DOHH2 (cell line): ENCODE results near the gene HLCS.

Experiments used
- H3F3A ChIP-seq: fragments of 200-600 bp; sonication (generic), shearing (Covaris generic); 2 replicates; pipeline ENCODE4 v1.6.0; 2016; ENCODE audit warnings: antibody characterized with exemption, mild to moderate bottlenecking; ENCODE audit not compliant: control insufficient read depth, insufficient read depth
- H3K27ac ChIP-seq: fragments of 200-600 bp; sonication (generic); 2 replicates; pipeline ENCODE4 v1.5.1; 2014; ENCODE audit warnings: low read depth, mild to moderate bottlenecking, low read length, moderate library complexity
- H3K27me3 ChIP-seq: fragments of 200-600 bp; sonication (generic); 2 replicates; pipeline ENCODE4 v1.6.1; 2014; ENCODE audit warnings: mild to moderate bottlenecking, low read length, mixed read lengths; ENCODE audit not compliant: control insufficient read depth
- H3K36me3 ChIP-seq: fragments of 200-600 bp; sonication (generic); 2 replicates; pipeline ENCODE4 v1.6.1; 2014; ENCODE audit warnings: mild to moderate bottlenecking, low read length, moderate library complexity, mixed read lengths; ENCODE audit not compliant: control insufficient read depth
- H3K4me1 ChIP-seq: fragments of 200-600 bp; sonication (generic); 2 replicates; pipeline ENCODE4 v1.6.1; 2014; ENCODE audit warnings: mild to moderate bottlenecking, low read length, mixed read lengths; ENCODE audit not compliant: control insufficient read depth
- H3K4me2 ChIP-seq: fragments of 200-600 bp; sonication (generic); 2 replicates; pipeline ENCODE4 v1.6.0; 2014; ENCODE audit warnings: mild to moderate bottlenecking, low read length, moderate library complexity
- H3K4me3 ChIP-seq: fragments of 200-600 bp; sonication (generic); 2 replicates; pipeline ENCODE4 v1.5.1; 2014; ENCODE audit warnings: mild to moderate bottlenecking, low read length, mixed read lengths
- H3K79me2 ChIP-seq: fragments of 200-600 bp; sonication (generic); 2 replicates; pipeline ENCODE4 v1.6.1; 2014; ENCODE audit warnings: mild to moderate bottlenecking, low read length, mixed read lengths; ENCODE audit not compliant: control insufficient read depth
- H3K9me2 ChIP-seq: fragments of 200-600 bp; sonication (generic); replicated peaks from 2 replicates; pipeline ENCODE4 v1.6.1; 2014; ENCODE audit warnings: mild to moderate bottlenecking, low read length, mixed read lengths; ENCODE audit not compliant: control insufficient read depth
- H3K9me3 ChIP-seq: fragments of 200-600 bp; sonication (generic); 2 replicates; pipeline ENCODE4 v1.6.1; 2014; ENCODE audit warnings: antibody characterized with exemption, low read length, mixed read lengths; ENCODE audit not compliant: control insufficient read depth, insufficient read depth
- H4K20me1 ChIP-seq: fragments of 200-600 bp; sonication (generic); 2 replicates; pipeline ENCODE4 v1.6.0; 2014; ENCODE audit warnings: low read depth, mild to moderate bottlenecking, antibody characterized with exemption, low read length, moderate library complexity; ENCODE audit not compliant: control insufficient read depth, insufficient read depth
- EZH2phosphoT487 ChIP-seq: fragments of 200-600 bp; sonication (generic); IDR thresholded peaks from 2 replicates; pipeline ENCODE4 v1.6.1; 2017; ENCODE audit warnings: borderline replicate concordance, mild to moderate bottlenecking, antibody characterized with exemption, low read length, moderate library complexity, mixed read lengths
- TF ChIP-seq, protein P1 (sequence below): fragments of 200-600 bp; sonication (generic); IDR thresholded peaks from one replicate; pipeline ENCODE4 v1.5.1; 2014; ENCODE audit warnings: antibody characterized with exemption, mild to moderate bottlenecking, low read depth, low read length; ENCODE audit not compliant: poor library complexity, severe bottlenecking

Gene HLCS

DNA sequence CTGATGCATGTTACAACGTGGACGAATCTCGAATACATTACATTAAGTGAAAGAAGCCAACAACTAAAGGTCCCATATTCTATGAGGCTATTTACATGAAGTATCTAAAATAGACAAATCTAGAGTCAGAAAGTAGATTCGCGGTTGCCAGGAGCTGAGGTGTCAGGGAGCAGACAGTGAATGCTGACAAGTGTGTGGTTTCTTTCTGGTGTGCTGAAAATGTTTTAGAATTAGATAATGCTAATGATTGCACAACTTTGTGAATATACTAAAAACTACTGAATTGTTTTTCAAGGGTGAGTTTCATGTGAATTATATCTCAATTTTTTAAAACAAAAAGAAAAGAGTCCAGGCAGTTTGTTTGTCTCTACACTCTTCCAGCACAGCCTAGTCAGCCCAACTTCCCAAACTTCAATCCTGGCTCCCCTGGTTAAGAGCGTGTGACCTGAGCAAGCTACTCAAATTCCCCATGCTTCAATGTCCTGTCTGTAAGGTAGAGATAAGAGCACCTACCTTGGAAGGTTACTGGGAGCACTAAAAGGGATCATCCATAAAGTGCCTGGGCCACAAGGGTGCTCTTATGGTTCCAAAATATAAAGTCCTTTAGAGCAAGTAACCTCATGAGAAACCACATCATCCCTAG is 20.9 kb downstream of the HLCS start:
- H3K36me3 ChIP-seq: no peaks in the 10 kb centered on the region
- no peak for TF ChIP-seq EZH2phosphoT487
- TF ChIP-seq, protein P1, sequence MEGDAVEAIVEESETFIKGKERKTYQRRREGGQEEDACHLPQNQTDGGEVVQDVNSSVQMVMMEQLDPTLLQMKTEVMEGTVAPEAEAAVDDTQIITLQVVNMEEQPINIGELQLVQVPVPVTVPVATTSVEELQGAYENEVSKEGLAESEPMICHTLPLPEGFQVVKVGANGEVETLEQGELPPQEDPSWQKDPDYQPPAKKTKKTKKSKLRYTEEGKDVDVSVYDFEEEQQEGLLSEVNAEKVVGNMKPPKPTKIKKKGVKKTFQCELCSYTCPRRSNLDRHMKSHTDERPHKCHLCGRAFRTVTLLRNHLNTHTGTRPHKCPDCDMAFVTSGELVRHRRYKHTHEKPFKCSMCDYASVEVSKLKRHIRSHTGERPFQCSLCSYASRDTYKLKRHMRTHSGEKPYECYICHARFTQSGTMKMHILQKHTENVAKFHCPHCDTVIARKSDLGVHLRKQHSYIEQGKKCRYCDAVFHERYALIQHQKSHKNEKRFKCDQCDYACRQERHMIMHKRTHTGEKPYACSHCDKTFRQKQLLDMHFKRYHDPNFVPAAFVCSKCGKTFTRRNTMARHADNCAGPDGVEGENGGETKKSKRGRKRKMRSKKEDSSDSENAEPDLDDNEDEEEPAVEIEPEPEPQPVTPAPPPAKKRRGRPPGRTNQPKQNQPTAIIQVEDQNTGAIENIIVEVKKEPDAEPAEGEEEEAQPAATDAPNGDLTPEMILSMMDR: no peak
- H3K27ac ChIP-seq: no peak overlapping the region
- no peaks in the 10 kb centered on the region for H3K27me3 ChIP-seq
- H3K4me1 ChIP-seq: no peaks in the 10 kb centered on the region
- no peaks in the 10 kb centered on the region for H4K20me1 ChIP-seq
- H3K4me2 ChIP-seq: no peak overlapping the region
- H3K9me2 ChIP-seq: no peaks in the 10 kb centered on the region
- no peaks in the 10 kb centered on the region for H3F3A ChIP-seq
- no peaks in the 10 kb centered on the region for H3K79me2 ChIP-seq
- no peaks in the 10 kb centered on the region for H3K9me3 ChIP-seq
- no peak overlapping the region for H3K4me3 ChIP-seq

DNA sequence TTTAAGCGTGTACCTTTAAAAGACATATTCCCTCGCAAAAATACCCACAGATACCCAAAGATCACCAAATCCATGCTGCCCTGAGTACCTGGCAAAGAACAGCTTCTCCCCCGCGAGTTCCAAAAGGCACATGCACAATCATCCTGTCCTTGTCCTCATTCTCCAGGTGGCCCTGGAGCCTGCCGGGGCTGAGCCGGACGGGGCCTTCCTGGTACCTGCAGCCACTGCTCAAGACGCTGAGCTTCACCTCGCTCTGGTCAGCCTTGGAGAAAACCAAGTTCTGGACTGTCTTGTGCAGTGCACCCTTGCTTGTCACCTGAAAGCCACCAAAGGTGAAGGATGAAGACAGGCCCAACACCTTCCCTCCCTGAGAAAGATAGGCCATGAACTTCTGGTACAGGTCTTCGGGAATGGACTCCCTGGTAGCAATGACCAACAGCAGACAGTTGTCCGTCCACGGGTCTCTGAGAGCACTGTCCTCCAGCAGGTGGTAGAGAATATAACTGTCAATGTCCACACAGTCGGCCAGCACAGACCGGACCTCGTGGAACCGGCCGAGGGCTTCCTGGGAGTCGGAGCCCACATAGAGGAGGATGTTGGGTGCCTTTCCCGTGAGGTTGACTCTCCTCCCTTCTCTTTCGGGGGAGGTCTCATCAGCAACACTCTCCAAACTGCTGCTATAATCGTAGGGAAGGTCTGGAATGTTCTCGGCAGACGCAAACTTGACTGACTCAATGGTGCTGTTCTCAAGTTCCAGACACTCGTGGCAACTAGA is 29.9 kb downstream of the HLCS start:
- Histone ChIP-seq H3K27me3 (no peaks in the 10 kb centered on the region), H3K4me3 (no peak overlapping the region), H3K27ac (no peak overlapping the region), H3K9me3 (no peaks in the 10 kb centered on the region), H3K4me2 (no peak overlapping the region), H3F3A (no peaks in the 10 kb centered on the region), H3K36me3 (no peaks in the 10 kb centered on the region), H4K20me1 (0 out of 2 replicates have a peak, but pooled peaks cover 3% of the 10 kb centered on the region), H3K9me2 (no peaks in the 10 kb centered on the region), H3K4me1 (no peaks in the 10 kb centered on the region), H3K79me2 (no peaks in the 10 kb centered on the region)
- TF ChIP-seq EZH2phosphoT487: no peak
- TF ChIP-seq, protein P1: no peak

DNA sequence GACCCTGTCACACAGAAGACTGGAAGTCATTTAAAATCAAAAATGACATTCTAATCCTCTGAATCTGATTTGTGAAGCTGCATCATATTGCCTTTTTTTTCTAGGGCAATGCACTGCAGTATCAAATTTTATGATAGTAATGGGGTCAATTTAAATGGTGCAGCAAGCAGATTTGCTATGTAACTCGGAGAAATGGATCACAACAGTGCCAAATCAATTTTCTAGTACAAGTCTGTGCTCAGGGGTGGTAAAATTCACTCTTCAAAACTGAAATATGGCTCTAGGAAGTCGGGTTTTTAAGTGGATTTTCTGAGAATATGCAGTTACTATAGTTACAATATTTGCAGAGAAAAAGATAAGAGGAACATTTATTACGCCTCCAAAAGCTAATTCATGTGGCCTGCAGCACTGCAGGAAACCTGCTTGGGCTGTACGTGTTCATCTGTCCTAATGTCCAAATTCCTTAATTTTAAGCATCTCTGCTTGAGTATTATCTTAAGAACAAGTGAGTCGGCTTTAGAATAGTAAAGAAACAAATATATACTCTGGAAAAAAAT is 31.5 kb downstream of the HLCS start:
- Histone ChIP-seq H3K27me3 (no peaks in the 10 kb centered on the region), H3K4me1 (no peaks in the 10 kb centered on the region), H3F3A (no peaks in the 10 kb centered on the region), H3K9me2 (no peaks in the 10 kb centered on the region), H3K79me2 (no peaks in the 10 kb centered on the region), H3K4me3 (no peak overlapping the region), H3K4me2 (no peak overlapping the region), H4K20me1 (0 out of 2 replicates have a peak, but pooled peaks cover 3% of the 10 kb centered on the region), H3K27ac (no peak overlapping the region), H3K9me3 (no peaks in the 10 kb centered on the region), H3K36me3 (no peaks in the 10 kb centered on the region)
- TF ChIP-seq, protein P1: no peak
- no peak for TF ChIP-seq EZH2phosphoT487
